GM19468 (cell line): ENCODE measurements around the gene PRKD1.

Experiments
- ATAC-seq: cut with Tn5 transposase; IDR thresholded peaks from one replicate; pipeline ENCODE4 v1.9.1; 2021; ENCODE audit warnings: mild to moderate bottlenecking, moderate library complexity, moderate number of reproducible peaks; ENCODE audit not compliant: unreplicated experiment; ENCODE audit errors: extremely low read depth

The PRKD1 gene

GRCh38 chr14:29927376-29928116 lies at the start of gene PRKD1:
Gene PRKD1, minus strand, starts transcription at chr14:29927847.
- ATAC-seq = no peak

- ATAC-seq = no peak
Observed at GRCh38 chr14:29971101-29971500, 43.5 kb upstream of the PRKD1 start.

- ATAC-seq = no peak
Observed at GRCh38 chr14:29955087-29955486, 27.4 kb upstream of the PRKD1 start.

- no peak for ATAC-seq
Observed at GRCh38 chr14:29953501-29953900, 25.9 kb upstream of the PRKD1 start.

GRCh38 chr14:29944091-29944490 lies 16.4 kb upstream of the PRKD1 start:
- ATAC-seq = no peak

GRCh38 chr14:29941401-29941800 lies 13.8 kb upstream of the PRKD1 start:
- ATAC-seq = no peak

- ATAC-seq = no peak
Observed at GRCh38 chr14:29940482-29940881, 12.8 kb upstream of the PRKD1 start.

- no peak for ATAC-seq
Observed at GRCh38 chr14:29937116-29937515, 9.5 kb upstream of the PRKD1 start.

GRCh38 chr14:29930283-29930682 lies 2.6 kb upstream of the PRKD1 start:
- ATAC-seq = no peak

GRCh38 chr14:29928117-29928640 lies 532 bp upstream of the PRKD1 start:
- no peak for ATAC-seq

GRCh38 chr14:29926701-29927375 lies 809 bp downstream of the PRKD1 start:
- no peak for ATAC-seq

- no peak for ATAC-seq
Observed at GRCh38 chr14:29926228-29926627, 1.4 kb downstream of the PRKD1 start.

- no peak for ATAC-seq
Observed at GRCh38 chr14:29925736-29926135, 1.9 kb downstream of the PRKD1 start.

- no peak for ATAC-seq
Observed at GRCh38 chr14:29925101-29925722, 2.4 kb downstream of the PRKD1 start.

GRCh38 chr14:29919845-29920244 lies 7.8 kb downstream of the PRKD1 start:
- ATAC-seq = no peak

GRCh38 chr14:29918981-29919380 lies 8.7 kb downstream of the PRKD1 start:
- no peak for ATAC-seq

- ATAC-seq = no peak
Observed at GRCh38 chr14:29913566-29913965, 14.1 kb downstream of the PRKD1 start.

- no peak for ATAC-seq
Observed at GRCh38 chr14:29911810-29912209, 15.8 kb downstream of the PRKD1 start.

GRCh38 chr14:29908652-29909577 lies 18.7 kb downstream of the PRKD1 start:
- ATAC-seq = no peak

- ATAC-seq = no peak
Observed at GRCh38 chr14:29906256-29906870, 21.3 kb downstream of the PRKD1 start.
